ENCODE measurements around the gene HOPX. TPM values are rescaled to one million over a fixed set of nuclear protein-coding genes. Genes with fewer than 3 reads are reported as not detected.

HOPX gene
- total RNA-seq, 1 experiment from 2014 or later = 0.26 TPM

GRCh38 chr4:56680266-56680665 lies 830 bp downstream of the HOPX start:
- no peaks in the 10 kb centered on the region for H3K36me3 Mint-ChIP-seq
- ChIA-PET CTCF (interaction anchor here (1.2 kb wide), 1 partner anchor 157 kb away, joined by 5 read pairs; no protein-coding TSS in a partner anchor), POLR2A (no interaction called here)
- H3K4me3 Mint-ChIP-seq = no peak overlapping the region
- ATAC-seq = no peak
- DNase-seq (ENCODE audit: low spot score) = no peak
- peaks cover 9% of the 10 kb centered on the region for H3K4me1 Mint-ChIP-seq
- H3K9me3 Mint-ChIP-seq = no peaks in the 10 kb centered on the region
- H3K27ac Mint-ChIP-seq = no peak overlapping the region
- peaks cover 8% of the 10 kb centered on the region for H3K27me3 Mint-ChIP-seq (ENCODE audit: low read depth)
- TF ChIP-seq MYBL2 (CRISPR knock-in tag; IDR thresholded peaks at IDR 0.05) (no peak), MXD4 (CRISPR knock-in tag; IDR thresholded peaks at IDR 0.05; ENCODE audit: borderline replicate concordance) (no peak), NR1H2 (CRISPR knock-in tag; IDR thresholded peaks at IDR 0.05) (no peak), ZNF512 (CRISPR knock-in tag; IDR thresholded peaks at IDR 0.05; ENCODE audit: borderline replicate concordance) (no peak), SP1 (CRISPR knock-in tag; conservative IDR thresholded peaks at IDR 0.05) (no peak), MLX (CRISPR knock-in tag; IDR thresholded peaks at IDR 0.05) (no peak), TEAD1 (CRISPR knock-in tag; IDR thresholded peaks at IDR 0.05) (no peak), USF1 (CRISPR knock-in tag; IDR thresholded peaks at IDR 0.05) (no peak), IRF2 (CRISPR knock-in tag; IDR thresholded peaks at IDR 0.05; ENCODE audit: borderline replicate concordance, low read depth) (no peak), NR3C1 (CRISPR knock-in tag; conservative IDR thresholded peaks at IDR 0.05; ENCODE audit: low read depth) (no peak), JAZF1 (CRISPR knock-in tag; IDR thresholded peaks at IDR 0.05) (no peak), RORB (CRISPR knock-in tag; IDR thresholded peaks at IDR 0.05) (no peak), ZNF219 (CRISPR knock-in tag; IDR thresholded peaks at IDR 0.05; ENCODE audit: borderline replicate concordance) (no peak)
- TF ChIP-seq, protein P1, sequence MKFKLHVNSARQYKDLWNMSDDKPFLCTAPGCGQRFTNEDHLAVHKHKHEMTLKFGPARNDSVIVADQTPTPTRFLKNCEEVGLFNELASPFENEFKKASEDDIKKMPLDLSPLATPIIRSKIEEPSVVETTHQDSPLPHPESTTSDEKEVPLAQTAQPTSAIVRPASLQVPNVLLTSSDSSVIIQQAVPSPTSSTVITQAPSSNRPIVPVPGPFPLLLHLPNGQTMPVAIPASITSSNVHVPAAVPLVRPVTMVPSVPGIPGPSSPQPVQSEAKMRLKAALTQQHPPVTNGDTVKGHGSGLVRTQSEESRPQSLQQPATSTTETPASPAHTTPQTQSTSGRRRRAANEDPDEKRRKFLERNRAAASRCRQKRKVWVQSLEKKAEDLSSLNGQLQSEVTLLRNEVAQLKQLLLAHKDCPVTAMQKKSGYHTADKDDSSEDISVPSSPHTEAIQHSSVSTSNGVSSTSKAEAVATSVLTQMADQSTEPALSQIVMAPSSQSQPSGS (CRISPR knock-in tag; IDR thresholded peaks at IDR 0.05; ENCODE audit: borderline replicate concordance, low read depth) = no peak
- TF ChIP-seq, protein P2, sequence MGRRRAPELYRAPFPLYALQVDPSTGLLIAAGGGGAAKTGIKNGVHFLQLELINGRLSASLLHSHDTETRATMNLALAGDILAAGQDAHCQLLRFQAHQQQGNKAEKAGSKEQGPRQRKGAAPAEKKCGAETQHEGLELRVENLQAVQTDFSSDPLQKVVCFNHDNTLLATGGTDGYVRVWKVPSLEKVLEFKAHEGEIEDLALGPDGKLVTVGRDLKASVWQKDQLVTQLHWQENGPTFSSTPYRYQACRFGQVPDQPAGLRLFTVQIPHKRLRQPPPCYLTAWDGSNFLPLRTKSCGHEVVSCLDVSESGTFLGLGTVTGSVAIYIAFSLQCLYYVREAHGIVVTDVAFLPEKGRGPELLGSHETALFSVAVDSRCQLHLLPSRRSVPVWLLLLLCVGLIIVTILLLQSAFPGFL (CRISPR knock-in tag; IDR thresholded peaks at IDR 0.05; ENCODE audit: borderline replicate concordance) = no peak
- TF ChIP-seq, protein P3, sequence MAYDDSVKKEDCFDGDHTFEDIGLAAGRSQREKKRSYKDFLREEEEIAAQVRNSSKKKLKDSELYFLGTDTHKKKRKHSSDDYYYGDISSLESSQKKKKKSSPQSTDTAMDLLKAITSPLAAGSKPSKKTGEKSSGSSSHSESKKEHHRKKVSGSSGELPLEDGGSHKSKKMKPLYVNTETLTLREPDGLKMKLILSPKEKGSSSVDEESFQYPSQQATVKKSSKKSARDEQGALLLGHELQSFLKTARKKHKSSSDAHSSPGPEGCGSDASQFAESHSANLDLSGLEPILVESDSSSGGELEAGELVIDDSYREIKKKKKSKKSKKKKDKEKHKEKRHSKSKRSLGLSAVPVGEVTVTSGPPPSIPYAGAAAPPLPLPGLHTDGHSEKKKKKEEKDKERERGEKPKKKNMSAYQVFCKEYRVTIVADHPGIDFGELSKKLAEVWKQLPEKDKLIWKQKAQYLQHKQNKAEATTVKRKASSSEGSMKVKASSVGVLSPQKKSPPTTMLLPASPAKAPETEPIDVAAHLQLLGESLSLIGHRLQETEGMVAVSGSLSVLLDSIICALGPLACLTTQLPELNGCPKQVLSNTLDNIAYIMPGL (CRISPR knock-in tag; IDR thresholded peaks at IDR 0.05) = no peak
- TF ChIP-seq, protein P4, sequence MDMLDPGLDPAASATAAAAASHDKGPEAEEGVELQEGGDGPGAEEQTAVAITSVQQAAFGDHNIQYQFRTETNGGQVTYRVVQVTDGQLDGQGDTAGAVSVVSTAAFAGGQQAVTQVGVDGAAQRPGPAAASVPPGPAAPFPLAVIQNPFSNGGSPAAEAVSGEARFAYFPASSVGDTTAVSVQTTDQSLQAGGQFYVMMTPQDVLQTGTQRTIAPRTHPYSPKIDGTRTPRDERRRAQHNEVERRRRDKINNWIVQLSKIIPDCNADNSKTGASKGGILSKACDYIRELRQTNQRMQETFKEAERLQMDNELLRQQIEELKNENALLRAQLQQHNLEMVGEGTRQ (CRISPR knock-in tag; IDR thresholded peaks at IDR 0.05) = no peak

DNA sequence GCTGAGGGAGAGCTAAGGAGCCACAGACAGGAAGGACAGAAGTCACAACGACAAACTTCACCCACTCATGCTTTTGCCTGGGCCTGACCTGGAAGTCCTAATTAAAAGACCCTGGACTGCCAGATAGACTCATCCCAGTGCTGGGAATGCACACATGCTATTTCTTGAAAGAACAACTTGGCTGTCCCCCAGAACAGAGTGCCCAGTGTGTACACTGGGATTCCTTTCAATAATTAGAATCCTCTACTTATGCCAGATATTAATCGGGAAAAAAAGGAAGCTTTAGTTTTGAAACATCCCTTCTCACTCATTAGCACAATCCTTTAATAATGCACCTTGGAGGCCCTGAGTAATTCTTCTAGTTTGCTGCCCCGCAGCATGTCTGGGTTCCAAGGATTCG lies 3.4 kb downstream of the HOPX start:
- Mint-ChIP-seq H3K4me1 (peaks cover 9% of the 10 kb centered on the region), H3K27ac (no peak overlapping the region), H3K9me3 (no peaks in the 10 kb centered on the region), H3K27me3 (ENCODE audit: low read depth) (peaks cover 7% of the 10 kb centered on the region), H3K36me3 (no peaks in the 10 kb centered on the region), H3K4me3 (no peak overlapping the region)
- ATAC-seq = no peak
- DNase-seq (ENCODE audit: low spot score) = no peak
- ChIA-PET POLR2A (no interaction called here), CTCF (interaction anchor here (0.9 kb wide), 1 partner anchor 122 kb away, joined by 4 read pairs; no protein-coding TSS in a partner anchor)
- TF ChIP-seq, protein P5, sequence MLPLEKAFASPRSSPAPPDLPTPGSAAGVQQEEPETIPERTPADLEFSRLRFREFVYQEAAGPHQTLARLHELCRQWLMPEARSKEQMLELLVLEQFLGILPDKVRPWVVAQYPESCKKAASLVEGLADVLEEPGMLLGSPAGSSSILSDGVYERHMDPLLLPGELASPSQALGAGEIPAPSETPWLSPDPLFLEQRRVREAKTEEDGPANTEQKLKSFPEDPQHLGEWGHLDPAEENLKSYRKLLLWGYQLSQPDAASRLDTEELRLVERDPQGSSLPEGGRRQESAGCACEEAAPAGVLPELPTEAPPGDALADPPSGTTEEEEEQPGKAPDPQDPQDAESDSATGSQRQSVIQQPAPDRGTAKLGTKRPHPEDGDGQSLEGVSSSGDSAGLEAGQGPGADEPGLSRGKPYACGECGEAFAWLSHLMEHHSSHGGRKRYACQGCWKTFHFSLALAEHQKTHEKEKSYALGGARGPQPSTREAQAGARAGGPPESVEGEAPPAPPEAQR (CRISPR knock-in tag; IDR thresholded peaks at IDR 0.05) = no peak
- TF ChIP-seq CREB1 (CRISPR knock-in tag; IDR thresholded peaks at IDR 0.05) = no peak
- TF ChIP-seq SMAD3 (CRISPR knock-in tag; IDR thresholded peaks at IDR 0.05; ENCODE audit: borderline replicate concordance) = no peak
- no peak for TF ChIP-seq CREM (CRISPR knock-in tag; IDR thresholded peaks at IDR 0.05)
- TF ChIP-seq SP1 (CRISPR knock-in tag; conservative IDR thresholded peaks at IDR 0.05) = no peak
- no peak for TF ChIP-seq ZNF512 (CRISPR knock-in tag; IDR thresholded peaks at IDR 0.05; ENCODE audit: borderline replicate concordance)
- TF ChIP-seq ETV6 (CRISPR knock-in tag; IDR thresholded peaks at IDR 0.05) = no peak
- TF ChIP-seq, protein P6, sequence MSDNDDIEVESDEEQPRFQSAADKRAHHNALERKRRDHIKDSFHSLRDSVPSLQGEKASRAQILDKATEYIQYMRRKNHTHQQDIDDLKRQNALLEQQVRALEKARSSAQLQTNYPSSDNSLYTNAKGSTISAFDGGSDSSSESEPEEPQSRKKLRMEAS (CRISPR knock-in tag; IDR thresholded peaks at IDR 0.05) = no peak

Data from WTC11 (cell line).